GM12878 (cell line): Measurements from ENCODE around the gene ABCC3.

Experiments
- CEBPB ChIP-seq, 2 experiments: fragments of 150-350 bp in 1 of 2; IDR thresholded peaks; 2 replicates each; pipeline ENCODE4 v1.6.1; 2012 to 2014; ENCODE audit warnings: low read depth in 2 of 2, low read length in 2 of 2, borderline replicate concordance in 1 of 2, inconsistent platforms in 1 of 2
- CTCF ChIP-seq, 3 experiments: IDR thresholded peaks in 2 of 3; conservative IDR thresholded peaks in 1 of 3; 2 replicates each; pipeline ENCODE4 v1.5.1; 2011; ENCODE audit warnings: low read depth in 3 of 3, low read length in 3 of 3, mild to moderate bottlenecking in 3 of 3, control low read depth in 2 of 3, moderate library complexity in 2 of 3, inconsistent platforms in 1 of 3, mixed read lengths in 1 of 3; ENCODE audit not compliant: control insufficient read depth in 2 of 3, insufficient read depth in 1 of 3; ENCODE audit errors: extremely low read depth in 1 of 3
- EGR1 ChIP-seq, 2 experiments: IDR thresholded peaks; 1 replicate in 1 of 2; 2 replicates in 1 of 2; pipeline ENCODE4 v1.6.1; 2011 to 2012; ENCODE audit warnings: low read depth in 2 of 2, low read length in 2 of 2, borderline replicate concordance in 1 of 2, mild to moderate bottlenecking in 1 of 2, moderate library complexity in 1 of 2
- EZH2 ChIP-seq: IDR thresholded peaks from 2 replicates; pipeline ENCODE4 v1.6.1; 2012; ENCODE audit warnings: low read depth, mild to moderate bottlenecking, control low read depth, inconsistent platforms, low read length, borderline replicate concordance; ENCODE audit not compliant: control insufficient read depth
- LARP7 ChIP-seq: fragments of 450-650 bp; IDR thresholded peaks from 2 replicates; pipeline ENCODE4 v1.6.1; 2017; ENCODE audit warnings: mild to moderate bottlenecking
- NFIC ChIP-seq: IDR thresholded peaks from 2 replicates; pipeline ENCODE4 v1.6.1; 2012; ENCODE audit warnings: low read depth, mild to moderate bottlenecking, inconsistent platforms, low read length, moderate library complexity
- PKNOX1 ChIP-seq: fragments of 450-650 bp; IDR thresholded peaks from 2 replicates; pipeline ENCODE4 v1.6.1; 2016; ENCODE audit warnings: mild to moderate bottlenecking
- SP1 ChIP-seq: IDR thresholded peaks from one replicate; pipeline ENCODE4 v1.6.1; 2011; ENCODE audit warnings: low read depth, low read length
- TAF1 ChIP-seq: IDR thresholded peaks from 2 replicates; pipeline ENCODE4 v1.6.1; 2011; ENCODE audit warnings: mild to moderate bottlenecking, low read depth, low read length, borderline replicate concordance
- TARDBP ChIP-seq: IDR thresholded peaks from 2 replicates; pipeline ENCODE4 v1.6.1; 2016; ENCODE audit warnings: borderline replicate concordance
- USF2 ChIP-seq: IDR thresholded peaks from 2 replicates; pipeline ENCODE4 v1.6.1; 2011; ENCODE audit warnings: low read depth, low read length, improper control_type of control experiment, borderline replicate concordance
- YBX1 ChIP-seq: fragments of 450-650 bp; IDR thresholded peaks from 2 replicates; pipeline ENCODE4 v1.6.1; 2016; ENCODE audit warnings: antibody characterized with exemption
- ZNF274 ChIP-seq: IDR thresholded peaks from one replicate; pipeline ENCODE4 v1.8.0; 2011; ENCODE audit not compliant: insufficient read length, insufficient read depth
- ZZZ3 ChIP-seq: IDR thresholded peaks from 2 replicates; pipeline ENCODE4 v1.6.1; 2011; ENCODE audit warnings: low read depth; ENCODE audit not compliant: control insufficient read depth, insufficient read length

GRCh38 chr17:50588391-50589049 is 46.2 kb upstream of the ABCC3 start:
- TF ChIP-seq ZZZ3 (no peak), EGR1 (IDR thresholded peaks at IDR 0.05; ENCODE audit: borderline replicate concordance in 1 of 2, low read depth in 2 of 2, low read length in 2 of 2) (no peak), PKNOX1 (no peak), TAF1 (no peak), ZNF274 (no peak), CTCF (IDR thresholded peaks at IDR 0.05 in 2 of 3, conservative IDR thresholded peaks at IDR 0.05 in 1 of 3; ENCODE audit: control insufficient read depth in 2 of 3, extremely low read depth in 1 of 3, insufficient read depth in 1 of 3, low read depth in 3 of 3, low read length in 3 of 3) (no peak), USF2 (no peak), EZH2 (no peak), CEBPB (IDR thresholded peaks at IDR 0.05; ENCODE audit: borderline replicate concordance in 1 of 2, low read depth in 2 of 2, low read length in 2 of 2) (no peak), LARP7 (no peak), TARDBP (no peak), YBX1 (no peak), NFIC (no peak), SP1 (no peak)
